GM23338 (cell line): ENCODE measurements around the gene FRMD4A. TPM values are rescaled to one million over a fixed set of nuclear protein-coding genes. Genes with fewer than 3 reads are reported as not detected.

Source experiments
- ATAC-seq: fragments of 200-7000 bp; cut with Tn5 transposase; 3 replicates; pipeline ENCODE4 v1.9.1; 2020
- DNase-seq: peaks from one replicate; pipeline ENCODE4 v3.0.0-alpha.2; 2015; ENCODE audit warnings: low spot score
- H2AFZ ChIP-seq: fragments of 200-600 bp; sonication (generic); 2 replicates; pipeline ENCODE4 v1.8.0; 2016; ENCODE audit warnings: antibody characterized with exemption, mild to moderate bottlenecking, moderate library complexity
- H3F3A ChIP-seq: fragments of 200-600 bp; sonication (generic); replicated peaks from 2 replicates; pipeline ENCODE4 v1.8.0; 2017; ENCODE audit warnings: antibody characterized with exemption, mixed run types, low read depth
- H3K27ac ChIP-seq: fragments of 200-600 bp; sonication (generic); 2 replicates; pipeline ENCODE4 v1.6.1; 2016; ENCODE audit warnings: low read depth
- H3K27me3 ChIP-seq: fragments of 200-600 bp; sonication (generic); 2 replicates; pipeline ENCODE4 v1.8.0; 2016; ENCODE audit warnings: mild to moderate bottlenecking, mixed run types, moderate library complexity; ENCODE audit not compliant: insufficient read depth
- H3K36me3 ChIP-seq: fragments of 200-600 bp; sonication (generic); 2 replicates; pipeline ENCODE4 v1.8.0; 2016; ENCODE audit warnings: mild to moderate bottlenecking; ENCODE audit not compliant: insufficient read depth
- H3K4me1 ChIP-seq: fragments of 200-600 bp; sonication (generic); 2 replicates; pipeline ENCODE4 v1.8.0; 2016; ENCODE audit warnings: mild to moderate bottlenecking, moderate library complexity; ENCODE audit not compliant: insufficient read depth
- H3K4me2 ChIP-seq: fragments of 200-600 bp; sonication (generic); 2 replicates; pipeline ENCODE4 v1.7.1; 2017; ENCODE audit warnings: mixed run types
- H3K4me3 ChIP-seq: fragments of 200-600 bp; sonication (generic); 2 replicates; pipeline ENCODE4 v1.6.1; 2016; ENCODE audit warnings: mixed run types
- H3K79me2 ChIP-seq: fragments of 200-600 bp; sonication (generic); replicated peaks from 2 replicates; pipeline ENCODE4 v1.8.0; 2017; ENCODE audit warnings: mild to moderate bottlenecking; ENCODE audit not compliant: insufficient read depth
- H3K9me2 ChIP-seq: fragments of 200-600 bp; sonication (generic); 2 replicates; pipeline ENCODE4 v1.8.0; 2017; ENCODE audit not compliant: insufficient read depth
- H4K20me1 ChIP-seq: fragments of 200-600 bp; sonication (generic); replicated peaks from 2 replicates; pipeline ENCODE4 v1.8.0; 2017; ENCODE audit warnings: mild to moderate bottlenecking; ENCODE audit not compliant: insufficient read depth
- H3K27ac Mint-ChIP-seq: 2 replicates; pipeline ENCODE4 v1.8.0; 2020; ENCODE audit warnings: inconsistent platforms, mild to moderate bottlenecking, moderate library complexity, mixed read lengths
- H3K27me3 Mint-ChIP-seq: 3 replicates; pipeline ENCODE4 v1.8.0; 2022; ENCODE audit warnings: low read depth, mild to moderate bottlenecking, moderate library complexity, mixed read lengths, inconsistent platforms; ENCODE audit not compliant: insufficient read depth, poor library complexity
- H3K36me3 Mint-ChIP-seq: 3 replicates; pipeline ENCODE4 v1.8.0; 2021; ENCODE audit warnings: low read depth, mild to moderate bottlenecking, inconsistent platforms, moderate library complexity, mixed read lengths
- H3K4me1 Mint-ChIP-seq: 3 replicates; pipeline ENCODE4 v1.8.0; 2020; ENCODE audit warnings: mild to moderate bottlenecking, inconsistent platforms, mixed read lengths
- H3K4me3 Mint-ChIP-seq: 3 replicates; pipeline ENCODE4 v1.8.0; 2021; ENCODE audit warnings: moderate library complexity, mild to moderate bottlenecking, inconsistent platforms, mixed read lengths
- H3K9me3 Mint-ChIP-seq: 3 replicates; pipeline ENCODE4 v1.8.0; 2020; ENCODE audit warnings: moderate library complexity, mild to moderate bottlenecking, inconsistent platforms, mixed read lengths
- EZH2 ChIP-seq: fragments of 200-600 bp; sonication (generic); IDR thresholded peaks from one replicate; pipeline ENCODE4 v1.8.0; 2017; ENCODE audit warnings: antibody characterized with exemption, mild to moderate bottlenecking, low read depth; ENCODE audit not compliant: unreplicated experiment
- EZH2phosphoT487 ChIP-seq: fragments of 200-600 bp; sonication (generic); IDR thresholded peaks from one replicate; pipeline ENCODE4 v1.8.1; 2018; ENCODE audit warnings: antibody characterized with exemption; ENCODE audit not compliant: unreplicated experiment
- JUNB ChIP-seq: IDR thresholded peaks from one replicate; pipeline ENCODE4 v1.6.1; 2016; ENCODE audit warnings: antibody characterized with exemption; ENCODE audit not compliant: unreplicated experiment
- NANOG ChIP-seq: IDR thresholded peaks from 2 replicates; pipeline ENCODE4 v1.6.1; 2016; ENCODE audit warnings: antibody characterized with exemption, borderline replicate concordance
- POLR2AphosphoS5 ChIP-seq: IDR thresholded peaks from 2 replicates; pipeline ENCODE4 v1.6.1; 2016; ENCODE audit warnings: antibody characterized with exemption, low read depth
- STAT1 ChIP-seq: IDR thresholded peaks from one replicate; pipeline ENCODE4 v1.6.1; 2016; ENCODE audit warnings: antibody characterized with exemption; ENCODE audit not compliant: unreplicated experiment
- ZNF114 ChIP-seq: fragments of 250-450 bp; sonication (Bioruptor Pico); IDR thresholded peaks from 2 replicates; pipeline ENCODE4 v1.5.0; 2020; ENCODE audit warnings: mild to moderate bottlenecking, moderate library complexity
- ZNF331 ChIP-seq: fragments of 250-450 bp; sonication (Bioruptor Pico); IDR thresholded peaks from 2 replicates; pipeline ENCODE4 v1.5.0; 2020; ENCODE audit warnings: low read depth, mild to moderate bottlenecking, moderate library complexity
- polyA plus RNA-seq: library from polyadenylated mRNA; unstranded; fragments of >200 nt; fragmentation: Nextera tagmentation; extraction: Ambion mirVana; gene quantifications from 2 replicates; pipeline ENCODE4 v1.2.1, GENCODE V29; 2016
- total RNA-seq: library from RNA; depleted of rRNA; stranded (reverse); fragments of >200 nt; shearing (Covaris generic); gene quantifications from 2 replicates; pipeline ENCODE4 v1.2.3, GENCODE V29; 2014
- TF ChIP-seq, protein P1 (sequence below): IDR thresholded peaks from 2 replicates; pipeline ENCODE4 v1.6.1; 2016; ENCODE audit warnings: antibody characterized with exemption
- TF ChIP-seq, protein P2 (sequence below): IDR thresholded peaks from one replicate; pipeline ENCODE4 v1.6.1; 2018; ENCODE audit warnings: antibody characterized with exemption; ENCODE audit not compliant: unreplicated experiment
- TF ChIP-seq, protein P3 (sequence below), 2 experiments: fragments of 200-600 bp in 1 of 2; sonication (generic) in 1 of 2; conservative IDR thresholded peaks; 2 replicates each; pipeline versions ENCODE4 v1.5.1 to v1.6.1; 2016 to 2017; ENCODE audit warnings: antibody characterized with exemption in 2 of 2, low read depth in 2 of 2, mild to moderate bottlenecking in 2 of 2, moderate library complexity in 1 of 2

Gene FRMD4A
- total and polyA plus RNA-seq, 2 experiments from 2014 or later = 14.0 to 20.1 TPM

DNA sequence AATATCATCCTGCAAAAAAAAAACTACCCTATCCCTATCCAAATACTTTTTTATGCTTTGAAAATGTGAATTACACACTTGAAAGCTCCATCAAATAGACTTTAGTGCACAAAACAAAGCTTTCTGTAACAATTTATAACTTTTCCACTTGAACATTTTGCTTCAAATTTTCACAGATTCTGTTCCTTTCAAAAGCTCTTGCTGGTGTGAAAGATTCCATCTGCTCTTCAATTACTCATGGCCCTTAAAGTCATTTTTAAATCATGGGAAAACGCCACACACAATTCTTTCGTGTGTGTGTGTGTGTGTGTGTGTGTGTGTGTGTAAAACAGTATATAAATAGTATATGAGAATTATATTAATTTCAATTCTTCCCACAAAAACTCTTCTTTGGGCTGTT, 576.4 kb downstream of the FRMD4A start:
- DNase-seq = no peak
- Histone ChIP-seq H3K4me3 (no peak overlapping the region), H3K79me2 (no peaks in the 10 kb centered on the region), H3K4me1 (peaks cover 25% of the 10 kb centered on the region), H3K4me2 (no peak overlapping the region), H3K36me3 (no peaks in the 10 kb centered on the region), H4K20me1 (no peaks in the 10 kb centered on the region), H3K27me3 (no peaks in the 10 kb centered on the region), H3K27ac (no peak overlapping the region), H3F3A (no peaks in the 10 kb centered on the region), H3K9me2 (no peaks in the 10 kb centered on the region), H2AFZ (no peak overlapping the region)
- no peaks in the 10 kb centered on the region for H3K36me3 Mint-ChIP-seq
- H3K4me3 Mint-ChIP-seq = no peak overlapping the region
- no peak overlapping the region for H3K27ac Mint-ChIP-seq
- H3K27me3 Mint-ChIP-seq = peaks cover 6% of the 10 kb centered on the region
- no peak for TF ChIP-seq NANOG
- no peak for TF ChIP-seq ZNF331
- no peak for ATAC-seq
- H3K9me3 Mint-ChIP-seq = no peaks in the 10 kb centered on the region
- H3K4me1 Mint-ChIP-seq = peaks cover 34% of the 10 kb centered on the region

DNA sequence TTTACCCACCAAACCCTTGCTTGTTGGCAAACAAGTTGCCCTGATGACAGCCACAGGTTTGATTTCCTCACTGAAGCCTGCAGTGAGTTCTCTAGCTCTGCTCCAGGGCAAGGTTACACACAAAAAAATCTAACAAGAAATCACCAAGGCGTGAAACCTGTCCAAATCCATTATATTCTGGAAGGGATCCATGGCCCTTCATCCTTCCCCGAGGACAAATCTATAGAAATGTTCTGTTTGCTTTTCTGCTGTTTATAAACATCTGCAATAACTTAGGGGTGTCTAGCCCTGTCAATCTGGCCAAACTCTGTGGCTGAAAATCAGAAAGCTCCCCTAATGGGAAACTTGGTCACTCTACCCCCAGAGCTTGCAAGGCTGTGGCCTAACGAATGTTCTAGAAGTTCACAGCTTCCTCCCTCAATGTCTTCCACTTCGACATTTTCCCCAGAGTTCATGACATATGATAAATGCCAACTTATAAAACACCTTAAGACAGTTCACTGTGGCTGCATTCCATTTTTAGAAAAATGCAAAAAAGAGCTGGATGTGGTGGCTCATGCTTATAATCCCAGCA, 579.4 kb downstream of the FRMD4A start:
- no peaks in the 10 kb centered on the region for H4K20me1 ChIP-seq
- no peaks in the 10 kb centered on the region for H3K79me2 ChIP-seq
- DNase-seq (no peak), ATAC-seq (no peak)
- no peak overlapping the region for H3K27ac ChIP-seq
- H3K4me1 Mint-ChIP-seq = peaks cover 9% of the 10 kb centered on the region
- H3K36me3 Mint-ChIP-seq = no peaks in the 10 kb centered on the region; the same call in 2 of the 3 replicates
- peaks cover under 1% of the 10 kb centered on the region for H3K27me3 Mint-ChIP-seq
- TF ChIP-seq NANOG (no peak), STAT1 (no peak), POLR2AphosphoS5 (no peak)
- TF ChIP-seq, protein P1, sequence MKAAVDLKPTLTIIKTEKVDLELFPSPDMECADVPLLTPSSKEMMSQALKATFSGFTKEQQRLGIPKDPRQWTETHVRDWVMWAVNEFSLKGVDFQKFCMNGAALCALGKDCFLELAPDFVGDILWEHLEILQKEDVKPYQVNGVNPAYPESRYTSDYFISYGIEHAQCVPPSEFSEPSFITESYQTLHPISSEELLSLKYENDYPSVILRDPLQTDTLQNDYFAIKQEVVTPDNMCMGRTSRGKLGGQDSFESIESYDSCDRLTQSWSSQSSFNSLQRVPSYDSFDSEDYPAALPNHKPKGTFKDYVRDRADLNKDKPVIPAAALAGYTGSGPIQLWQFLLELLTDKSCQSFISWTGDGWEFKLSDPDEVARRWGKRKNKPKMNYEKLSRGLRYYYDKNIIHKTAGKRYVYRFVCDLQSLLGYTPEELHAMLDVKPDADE = no peak
- no peak overlapping the region for H2AFZ ChIP-seq
- no peaks in the 10 kb centered on the region for H3K9me2 ChIP-seq
- H3F3A ChIP-seq = no peaks in the 10 kb centered on the region
- no peak overlapping the region for H3K4me3 ChIP-seq
- H3K4me1 ChIP-seq = peaks cover 4% of the 10 kb centered on the region; the same call in 1 of the 2 replicates
- no peaks in the 10 kb centered on the region for H3K27me3 ChIP-seq
- H3K9me3 Mint-ChIP-seq = no peaks in the 10 kb centered on the region
- no peak overlapping the region for H3K4me3 Mint-ChIP-seq
- no peak overlapping the region for H3K4me2 ChIP-seq
- no peaks in the 10 kb centered on the region for H3K36me3 ChIP-seq
- H3K27ac Mint-ChIP-seq = no peak overlapping the region

DNA sequence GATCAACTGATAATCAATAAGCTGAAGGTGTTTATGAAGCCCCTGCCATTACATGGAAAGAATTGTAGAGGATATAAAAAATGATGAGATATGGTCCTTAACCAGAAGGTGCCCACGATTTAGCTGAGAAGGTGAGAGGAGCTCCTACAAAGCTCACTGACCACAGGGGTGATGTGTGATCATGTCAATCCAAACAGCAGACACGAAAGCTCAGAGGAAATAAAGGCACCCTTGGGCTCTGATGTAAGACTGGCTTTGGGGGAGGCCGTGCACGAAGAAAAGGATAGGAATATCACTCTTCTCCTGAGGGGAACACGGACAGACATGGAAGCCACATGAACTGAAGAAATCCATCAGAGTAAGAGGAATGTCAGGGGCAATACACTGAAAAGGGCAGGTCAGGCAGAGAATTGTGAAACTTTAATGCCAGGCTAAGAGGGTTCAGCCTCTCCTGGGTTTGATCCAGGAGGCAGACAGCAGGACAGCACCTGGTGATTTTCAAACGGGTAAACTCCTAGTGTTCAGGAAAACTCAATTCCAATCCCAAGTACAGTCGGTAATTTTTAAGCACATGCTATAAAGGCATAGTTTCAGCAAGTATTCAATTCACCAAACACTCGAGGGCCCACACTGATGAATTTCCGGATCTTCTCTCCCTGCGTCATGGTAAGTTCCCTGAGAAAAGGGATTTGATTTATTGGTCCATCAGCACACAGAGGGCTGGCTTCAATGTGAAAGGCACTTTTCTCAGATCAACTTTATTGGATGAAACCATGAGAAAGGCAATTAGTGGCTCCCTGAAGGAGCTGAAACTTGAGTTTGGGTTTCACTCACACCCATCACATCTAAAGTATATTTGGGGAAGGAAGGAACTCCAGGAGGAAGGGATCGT, 580.2 kb downstream of the FRMD4A start:
- H3K27ac Mint-ChIP-seq = no peak overlapping the region
- Histone ChIP-seq H3K4me2 (no peak overlapping the region), H3K27me3 (no peaks in the 10 kb centered on the region), H3K4me3 (no peak overlapping the region), H2AFZ (no peak overlapping the region), H3K27ac (no peak overlapping the region), H3K36me3 (no peaks in the 10 kb centered on the region), H3K4me1 (no peaks in the 10 kb centered on the region), H3F3A (no peaks in the 10 kb centered on the region), H4K20me1 (no peaks in the 10 kb centered on the region), H3K79me2 (no peaks in the 10 kb centered on the region), H3K9me2 (no peaks in the 10 kb centered on the region)
- H3K4me1 Mint-ChIP-seq = peaks cover 2% of the 10 kb centered on the region; the same call in 2 of the 3 replicates
- H3K4me3 Mint-ChIP-seq = no peak overlapping the region
- H3K27me3 Mint-ChIP-seq = no peaks in the 10 kb centered on the region
- no peak for ATAC-seq
- DNase-seq = no peak
- no peaks in the 10 kb centered on the region; the same call in 2 of the 3 replicates for H3K36me3 Mint-ChIP-seq
- no peaks in the 10 kb centered on the region for H3K9me3 Mint-ChIP-seq
- TF ChIP-seq, protein P2, sequence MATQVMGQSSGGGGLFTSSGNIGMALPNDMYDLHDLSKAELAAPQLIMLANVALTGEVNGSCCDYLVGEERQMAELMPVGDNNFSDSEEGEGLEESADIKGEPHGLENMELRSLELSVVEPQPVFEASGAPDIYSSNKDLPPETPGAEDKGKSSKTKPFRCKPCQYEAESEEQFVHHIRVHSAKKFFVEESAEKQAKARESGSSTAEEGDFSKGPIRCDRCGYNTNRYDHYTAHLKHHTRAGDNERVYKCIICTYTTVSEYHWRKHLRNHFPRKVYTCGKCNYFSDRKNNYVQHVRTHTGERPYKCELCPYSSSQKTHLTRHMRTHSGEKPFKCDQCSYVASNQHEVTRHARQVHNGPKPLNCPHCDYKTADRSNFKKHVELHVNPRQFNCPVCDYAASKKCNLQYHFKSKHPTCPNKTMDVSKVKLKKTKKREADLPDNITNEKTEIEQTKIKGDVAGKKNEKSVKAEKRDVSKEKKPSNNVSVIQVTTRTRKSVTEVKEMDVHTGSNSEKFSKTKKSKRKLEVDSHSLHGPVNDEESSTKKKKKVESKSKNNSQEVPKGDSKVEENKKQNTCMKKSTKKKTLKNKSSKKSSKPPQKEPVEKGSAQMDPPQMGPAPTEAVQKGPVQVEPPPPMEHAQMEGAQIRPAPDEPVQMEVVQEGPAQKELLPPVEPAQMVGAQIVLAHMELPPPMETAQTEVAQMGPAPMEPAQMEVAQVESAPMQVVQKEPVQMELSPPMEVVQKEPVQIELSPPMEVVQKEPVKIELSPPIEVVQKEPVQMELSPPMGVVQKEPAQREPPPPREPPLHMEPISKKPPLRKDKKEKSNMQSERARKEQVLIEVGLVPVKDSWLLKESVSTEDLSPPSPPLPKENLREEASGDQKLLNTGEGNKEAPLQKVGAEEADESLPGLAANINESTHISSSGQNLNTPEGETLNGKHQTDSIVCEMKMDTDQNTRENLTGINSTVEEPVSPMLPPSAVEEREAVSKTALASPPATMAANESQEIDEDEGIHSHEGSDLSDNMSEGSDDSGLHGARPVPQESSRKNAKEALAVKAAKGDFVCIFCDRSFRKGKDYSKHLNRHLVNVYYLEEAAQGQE = no peak
- TF ChIP-seq STAT1 (no peak), EZH2phosphoT487 (no peak), ZNF114 (no peak), EZH2 (no peak), JUNB (no peak)
- TF ChIP-seq, protein P3, sequence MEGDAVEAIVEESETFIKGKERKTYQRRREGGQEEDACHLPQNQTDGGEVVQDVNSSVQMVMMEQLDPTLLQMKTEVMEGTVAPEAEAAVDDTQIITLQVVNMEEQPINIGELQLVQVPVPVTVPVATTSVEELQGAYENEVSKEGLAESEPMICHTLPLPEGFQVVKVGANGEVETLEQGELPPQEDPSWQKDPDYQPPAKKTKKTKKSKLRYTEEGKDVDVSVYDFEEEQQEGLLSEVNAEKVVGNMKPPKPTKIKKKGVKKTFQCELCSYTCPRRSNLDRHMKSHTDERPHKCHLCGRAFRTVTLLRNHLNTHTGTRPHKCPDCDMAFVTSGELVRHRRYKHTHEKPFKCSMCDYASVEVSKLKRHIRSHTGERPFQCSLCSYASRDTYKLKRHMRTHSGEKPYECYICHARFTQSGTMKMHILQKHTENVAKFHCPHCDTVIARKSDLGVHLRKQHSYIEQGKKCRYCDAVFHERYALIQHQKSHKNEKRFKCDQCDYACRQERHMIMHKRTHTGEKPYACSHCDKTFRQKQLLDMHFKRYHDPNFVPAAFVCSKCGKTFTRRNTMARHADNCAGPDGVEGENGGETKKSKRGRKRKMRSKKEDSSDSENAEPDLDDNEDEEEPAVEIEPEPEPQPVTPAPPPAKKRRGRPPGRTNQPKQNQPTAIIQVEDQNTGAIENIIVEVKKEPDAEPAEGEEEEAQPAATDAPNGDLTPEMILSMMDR (conservative IDR thresholded peaks at IDR 0.05; ENCODE audit: low read depth in 2 of 2) = no peak
